Sigmoid colon (tissue), 4 donors: ENCODE results near the gene SBNO2.

Experiments used
- POLR2A ChIP-seq, 2 donors: fragments of 450-650 bp; IDR thresholded peaks; one replicate each; pipeline ENCODE4 v1.6.1; 2016; ENCODE audit warnings: antibody characterized with exemption in 2 of 2, mild to moderate bottlenecking in 2 of 2, moderate library complexity in 2 of 2
- POLR2AphosphoS5 ChIP-seq, 4 donors: sonication (generic); formaldehyde crosslinking; IDR thresholded peaks; one replicate each; pipeline ENCODE4 v1.6.1; 2017; ENCODE audit warnings: antibody characterized with exemption in 4 of 4
- TF ChIP-seq, protein P1 (sequence below), 4 experiments: fragments of 450-650 bp in 3 of 4; fragments of 200-600 bp in 1 of 4; IDR thresholded peaks; one replicate each; pipeline ENCODE4 v1.5.1; 2016 to 2019; ENCODE audit warnings: antibody characterized with exemption in 4 of 4, mild to moderate bottlenecking in 3 of 4, moderate library complexity in 2 of 4

DNA sequence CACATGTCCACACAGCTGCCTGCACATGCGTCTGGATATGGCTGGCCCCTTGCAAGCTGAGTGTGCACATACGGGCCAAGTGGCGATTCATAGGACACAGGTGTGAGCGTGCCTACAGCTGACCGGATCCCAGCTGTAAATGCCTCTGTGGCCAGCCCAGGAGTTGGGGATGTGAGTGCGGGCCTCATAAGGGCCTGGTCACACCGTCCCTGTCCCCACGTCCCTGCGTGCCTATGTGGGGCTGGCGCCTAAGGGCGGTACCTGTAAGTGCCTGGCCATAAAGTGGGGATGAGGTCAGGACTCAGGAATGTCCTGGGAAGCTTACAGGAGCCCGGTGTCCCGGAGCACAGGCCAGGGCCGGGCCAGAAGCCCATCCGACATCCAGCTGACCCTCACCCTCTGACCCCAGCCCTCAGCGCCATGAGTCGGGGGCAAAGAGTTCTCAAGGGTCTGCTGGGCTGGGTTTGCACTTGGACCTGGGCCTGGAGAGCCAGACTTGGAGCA lies 108.4 kb downstream of the SBNO2 start:
- TF ChIP-seq, protein P1, sequence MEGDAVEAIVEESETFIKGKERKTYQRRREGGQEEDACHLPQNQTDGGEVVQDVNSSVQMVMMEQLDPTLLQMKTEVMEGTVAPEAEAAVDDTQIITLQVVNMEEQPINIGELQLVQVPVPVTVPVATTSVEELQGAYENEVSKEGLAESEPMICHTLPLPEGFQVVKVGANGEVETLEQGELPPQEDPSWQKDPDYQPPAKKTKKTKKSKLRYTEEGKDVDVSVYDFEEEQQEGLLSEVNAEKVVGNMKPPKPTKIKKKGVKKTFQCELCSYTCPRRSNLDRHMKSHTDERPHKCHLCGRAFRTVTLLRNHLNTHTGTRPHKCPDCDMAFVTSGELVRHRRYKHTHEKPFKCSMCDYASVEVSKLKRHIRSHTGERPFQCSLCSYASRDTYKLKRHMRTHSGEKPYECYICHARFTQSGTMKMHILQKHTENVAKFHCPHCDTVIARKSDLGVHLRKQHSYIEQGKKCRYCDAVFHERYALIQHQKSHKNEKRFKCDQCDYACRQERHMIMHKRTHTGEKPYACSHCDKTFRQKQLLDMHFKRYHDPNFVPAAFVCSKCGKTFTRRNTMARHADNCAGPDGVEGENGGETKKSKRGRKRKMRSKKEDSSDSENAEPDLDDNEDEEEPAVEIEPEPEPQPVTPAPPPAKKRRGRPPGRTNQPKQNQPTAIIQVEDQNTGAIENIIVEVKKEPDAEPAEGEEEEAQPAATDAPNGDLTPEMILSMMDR (IDR thresholded peaks at IDR 0.05), result no peak
- TF ChIP-seq POLR2A (IDR thresholded peaks at IDR 0.05) (no peak), POLR2AphosphoS5 (IDR thresholded peaks at IDR 0.05) (no peak)
